Peyer's patch (tissue), 4 donors: ENCODE measurements around the gene CCT2.

ENCODE experiments used
- CTCF ChIP-seq, 6 experiments: fragments of 450-650 bp in 4 of 6; fragments of 200-600 bp in 2 of 6; sonication (generic) in 1 of 6; IDR thresholded peaks; one replicate each; pipeline ENCODE4 v1.5.1; 2017 to 2019; ENCODE audit warnings: antibody characterized with exemption in 6 of 6, mild to moderate bottlenecking in 3 of 6, moderate library complexity in 1 of 6
- POLR2A ChIP-seq, 2 donors: fragments of 450-650 bp; IDR thresholded peaks; one replicate each; pipeline ENCODE4 v1.5.1; 2017; ENCODE audit warnings: antibody characterized with exemption in 2 of 2, mild to moderate bottlenecking in 2 of 2, moderate library complexity in 2 of 2

GRCh38 chr12:69602954-69603353, 17.7 kb downstream of the CCT2 start:
- TF ChIP-seq CTCF (IDR thresholded peaks at IDR 0.05) (no peak), POLR2A (IDR thresholded peaks at IDR 0.05) (no peak)
